MCF 10A (cell line): ENCODE data around the gene RHOXF2. TPM values are rescaled to one million over a fixed set of nuclear protein-coding genes. Genes with fewer than 3 reads are reported as not detected.
"Not testable (repeated sequence)": the region's sequence is repeated elsewhere in the genome, so short reads cannot be mapped to it uniquely, and the experiment has no call there.

Experiments
- Bru-seq: library from RNA; stranded (reverse); fragments of 400-500 nt; gene quantifications from one replicate; lab custom pipeline; 2021; lab: Mats Ljungman, UMichigan
- BruChase-seq, 2 experiments: library from RNA; stranded (reverse); fragments of 400-500 nt; gene quantifications; one replicate each; lab custom pipeline; 2021; lab: Mats Ljungman, UMichigan
- BruUV-seq: library from RNA; stranded (reverse); fragments of 400-500 nt; replicated peaks from 2 replicates; lab custom pipeline; 2021; lab: Mats Ljungman, UMichigan
- CTCF ChIA-PET: fragments of 300-600 bp; sonication (Branson Sonifier 250); formaldehyde crosslinking; extraction: SDS; loops from one replicate; lab custom pipeline; 2021; ENCODE audit warnings: antibody characterized with exemption, inconsistent platforms; lab: Yijun Ruan, JAX
- POLR2A ChIA-PET: fragments of 300-600, 350-650 bp; sonication (Branson Sonifier 250); formaldehyde crosslinking; extraction: SDS; loops from one replicate; lab custom pipeline; 2020; ENCODE audit warnings: antibody characterized with exemption, inconsistent platforms; lab: Yijun Ruan, JAX
- DNase-seq: peaks from one replicate; pipeline ENCODE4 v3.0.0-alpha.2; 2018; ENCODE audit not compliant: unreplicated experiment
- H3K27ac Mint-ChIP-seq: one replicate; pipeline ENCODE4 v1.8.0; 2022; ENCODE audit warnings: mild to moderate bottlenecking, low read depth, mixed read lengths; ENCODE audit not compliant: unreplicated experiment
- H3K27me3 Mint-ChIP-seq: one replicate; pipeline ENCODE4 v1.8.0; 2022; ENCODE audit warnings: mixed read lengths; ENCODE audit not compliant: insufficient read depth, unreplicated experiment
- H3K36me3 Mint-ChIP-seq: one replicate; pipeline ENCODE4 v1.8.0; 2022; ENCODE audit warnings: mild to moderate bottlenecking, moderate library complexity, mixed read lengths; ENCODE audit not compliant: insufficient read depth, unreplicated experiment
- H3K4me1 Mint-ChIP-seq: one replicate; pipeline ENCODE4 v1.8.0; 2022; ENCODE audit warnings: mixed read lengths; ENCODE audit not compliant: insufficient read depth, unreplicated experiment
- H3K4me3 Mint-ChIP-seq: one replicate; pipeline ENCODE4 v1.8.0; 2022; ENCODE audit warnings: mild to moderate bottlenecking, moderate library complexity, mixed read lengths; ENCODE audit not compliant: unreplicated experiment
- H3K9me3 Mint-ChIP-seq: one replicate; pipeline ENCODE4 v1.8.0; 2022; ENCODE audit warnings: mixed read lengths; ENCODE audit not compliant: unreplicated experiment
- intact Hi-C: fragments of 100-400 bp; cut with micrococcal nuclease; formaldehyde crosslinking; loops from 2 replicates; pipeline ENCODE4 v1.14.1; 2022
- long read RNA-seq: library from polyadenylated mRNA; stranded (forward); transcript quantifications from one replicate; pipeline ENCODE4 v2.0.0, GENCODE V29; 2022
- total RNA-seq: library from RNA; stranded (reverse); gene quantifications from 2 replicates; pipeline ENCODE4 v1.2.3, GENCODE V29; 2022
- TF ChIP-seq, protein P1 (sequence below): fragments of 200-600 bp; IDR thresholded peaks from one replicate; pipeline ENCODE4 v1.8.0; 2022; ENCODE audit warnings: antibody characterized with exemption, mild to moderate bottlenecking; ENCODE audit not compliant: unreplicated experiment

RHOXF2 gene, protein sequence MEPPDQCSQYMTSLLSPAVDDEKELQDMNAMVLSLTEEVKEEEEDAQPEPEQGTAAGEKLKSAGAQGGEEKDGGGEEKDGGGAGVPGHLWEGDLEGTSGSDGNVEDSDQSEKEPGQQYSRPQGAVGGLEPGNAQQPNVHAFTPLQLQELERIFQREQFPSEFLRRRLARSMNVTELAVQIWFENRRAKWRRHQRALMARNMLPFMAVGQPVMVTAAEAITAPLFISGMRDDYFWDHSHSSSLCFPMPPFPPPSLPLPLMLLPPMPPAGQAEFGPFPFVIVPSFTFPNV
- total RNA-seq = not detected in 2 replicates
- not detected for Bru-seq, nascent RNA
- BruChase-seq, experiment 1, labeled RNA remaining after a 6-hour chase = not detected
- BruChase-seq, experiment 2, labeled RNA remaining after a 2-hour chase = not detected
- long read RNA-seq = 0 reads

DNA sequence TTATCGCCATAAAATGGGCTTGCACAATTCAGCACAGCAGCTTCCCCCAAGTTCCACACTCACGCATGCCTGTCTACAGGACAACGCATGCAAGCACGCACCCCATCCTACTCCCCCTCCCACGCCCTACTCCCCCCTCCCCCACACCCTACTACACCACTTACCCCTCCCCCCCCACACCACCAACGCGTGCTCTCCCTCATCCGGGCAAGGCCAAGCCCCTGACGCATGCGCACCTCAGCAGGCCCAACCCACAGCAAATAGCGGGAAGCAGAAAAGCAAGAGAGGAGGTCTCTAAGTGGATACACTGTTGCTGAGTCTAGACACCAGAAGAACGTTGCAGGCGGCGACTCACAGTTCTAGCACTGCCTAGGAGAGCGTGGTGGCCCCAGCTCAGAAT lies at the start of gene RHOXF2:
TSS of gene RHOXF2 (plus strand) at position 301 of the 400 bp plus-strand sequence. CDS start 138 bp downstream, outside the sequence.
- POLR2A ChIA-PET, H3K27ac Mint-ChIP-seq, H3K36me3 Mint-ChIP-seq, H3K27me3 Mint-ChIP-seq, H3K9me3 Mint-ChIP-seq, H3K4me3 Mint-ChIP-seq, BruUV-seq, H3K4me1 Mint-ChIP-seq, CTCF ChIA-PET, DNase-seq, intact Hi-C loops: not testable (repeated sequence)

DNA sequence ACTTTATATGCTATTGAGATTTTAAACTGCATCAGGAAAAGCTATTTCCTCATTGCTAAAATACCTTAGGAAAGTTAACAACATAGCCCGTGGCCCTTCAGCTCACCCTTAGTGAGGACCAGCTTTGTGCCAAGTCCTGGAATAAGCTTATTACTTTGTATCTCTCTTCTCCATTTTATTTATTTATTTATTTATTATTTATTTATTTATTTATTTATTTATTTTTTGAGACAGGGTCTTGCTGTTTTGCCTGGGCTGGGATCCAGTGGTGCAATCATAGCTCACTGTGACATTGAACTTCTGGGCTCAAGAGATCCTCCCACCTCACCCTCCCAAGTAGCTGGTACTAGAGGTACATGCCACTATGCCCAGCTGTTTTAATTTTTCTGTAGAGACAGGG lies 49.0 kb upstream of the RHOXF2 start:
- Mint-ChIP-seq H3K36me3 (no peaks in the 10 kb centered on the region), H3K4me3 (no peak overlapping the region), H3K9me3 (peaks cover 8% of the 10 kb centered on the region), H3K27ac (no peak overlapping the region), H3K4me1 (no peaks in the 10 kb centered on the region), H3K27me3 (peaks cover 10% of the 10 kb centered on the region)
- TF ChIP-seq, protein P1, sequence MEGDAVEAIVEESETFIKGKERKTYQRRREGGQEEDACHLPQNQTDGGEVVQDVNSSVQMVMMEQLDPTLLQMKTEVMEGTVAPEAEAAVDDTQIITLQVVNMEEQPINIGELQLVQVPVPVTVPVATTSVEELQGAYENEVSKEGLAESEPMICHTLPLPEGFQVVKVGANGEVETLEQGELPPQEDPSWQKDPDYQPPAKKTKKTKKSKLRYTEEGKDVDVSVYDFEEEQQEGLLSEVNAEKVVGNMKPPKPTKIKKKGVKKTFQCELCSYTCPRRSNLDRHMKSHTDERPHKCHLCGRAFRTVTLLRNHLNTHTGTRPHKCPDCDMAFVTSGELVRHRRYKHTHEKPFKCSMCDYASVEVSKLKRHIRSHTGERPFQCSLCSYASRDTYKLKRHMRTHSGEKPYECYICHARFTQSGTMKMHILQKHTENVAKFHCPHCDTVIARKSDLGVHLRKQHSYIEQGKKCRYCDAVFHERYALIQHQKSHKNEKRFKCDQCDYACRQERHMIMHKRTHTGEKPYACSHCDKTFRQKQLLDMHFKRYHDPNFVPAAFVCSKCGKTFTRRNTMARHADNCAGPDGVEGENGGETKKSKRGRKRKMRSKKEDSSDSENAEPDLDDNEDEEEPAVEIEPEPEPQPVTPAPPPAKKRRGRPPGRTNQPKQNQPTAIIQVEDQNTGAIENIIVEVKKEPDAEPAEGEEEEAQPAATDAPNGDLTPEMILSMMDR = no peak
- no peak for DNase-seq
- no TSS peak for BruUV-seq
- CTCF ChIA-PET = no interaction called here
- intact Hi-C loops = no loop called here
- POLR2A ChIA-PET = no interaction called here

DNA sequence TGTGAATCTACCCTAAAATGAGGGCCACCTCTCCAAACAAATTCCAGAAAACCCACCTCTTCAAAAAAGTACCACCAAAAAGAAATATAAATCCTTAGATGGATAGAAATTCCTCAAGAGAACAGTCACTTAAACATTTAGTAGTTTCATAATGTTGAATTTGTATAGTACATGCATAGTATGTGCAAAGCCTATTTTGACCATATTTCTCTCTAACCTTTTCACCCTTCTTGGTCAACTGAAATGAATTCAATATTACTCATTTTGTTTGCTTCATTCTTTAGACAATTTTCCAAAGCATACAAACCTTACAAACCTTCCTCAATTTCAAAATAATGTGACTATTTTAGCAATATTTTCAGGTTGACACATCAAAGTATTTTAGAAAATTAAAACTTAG lies 46.8 kb upstream of the RHOXF2 start:
- TF ChIP-seq, protein P1 = no peak
- H3K36me3 Mint-ChIP-seq = no peaks in the 10 kb centered on the region
- POLR2A ChIA-PET = no interaction called here
- no peaks in the 10 kb centered on the region for H3K9me3 Mint-ChIP-seq
- H3K4me1 Mint-ChIP-seq = no peaks in the 10 kb centered on the region
- H3K27ac Mint-ChIP-seq = no peak overlapping the region
- DNase-seq = no peak
- no peak overlapping the region for H3K4me3 Mint-ChIP-seq
- no peaks in the 10 kb centered on the region for H3K27me3 Mint-ChIP-seq
- BruUV-seq = no TSS peak
- intact Hi-C loops = no loop called here
- CTCF ChIA-PET = no interaction called here

DNA sequence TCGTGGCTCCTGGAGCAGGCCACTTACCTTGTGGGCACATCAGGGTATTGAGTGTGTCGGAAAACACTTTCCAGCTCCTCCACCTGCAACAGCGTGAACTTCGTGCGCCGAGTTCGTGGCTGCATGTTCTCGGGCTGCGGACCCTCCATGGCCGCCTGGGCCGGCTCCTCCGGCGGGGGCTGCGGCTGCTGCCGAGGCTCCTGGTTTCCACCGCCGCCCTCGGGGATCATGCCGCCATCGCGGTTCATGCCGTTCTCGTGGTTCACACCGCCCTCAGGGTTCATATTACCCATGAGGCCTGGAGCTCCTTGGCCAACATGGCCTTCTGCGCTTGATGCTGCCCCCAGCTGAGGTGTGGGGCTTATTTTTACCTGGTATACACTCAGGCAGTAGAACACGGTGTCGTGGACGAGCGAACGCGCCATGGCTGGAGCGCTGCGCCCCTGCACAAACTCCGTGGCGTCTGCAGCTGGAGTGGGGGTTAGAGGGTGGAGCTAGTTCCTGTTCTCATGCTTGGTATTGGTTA lies 42.9 kb upstream of the RHOXF2 start, which contains the start of gene RHOXF1:
TSS of gene RHOXF1 (minus strand) at position 476 of the 526 bp plus-strand sequence. CDS start at position 425, 51 bp downstream.
- H3K27me3 Mint-ChIP-seq = no peaks in the 10 kb centered on the region
- DNase-seq = no peak
- H3K4me3 Mint-ChIP-seq = no peak within 1 kb of the TSS
- POLR2A ChIA-PET = no interaction called here
- intact Hi-C loops = no loop called here
- TF ChIP-seq, protein P1 = no peak
- H3K9me3 Mint-ChIP-seq = no peaks in the 10 kb centered on the region
- CTCF ChIA-PET = no interaction called here
- no peak within 1 kb of the TSS for H3K27ac Mint-ChIP-seq
- H3K36me3 Mint-ChIP-seq = no peaks in the 10 kb centered on the region
- BruUV-seq = no TSS peak
- H3K4me1 Mint-ChIP-seq = no peaks in the 10 kb centered on the region
